Keratinocyte (primary cell): ENCODE measurements around the gene CHST15. TPM values are rescaled to one million over a fixed set of nuclear protein-coding genes. Genes with fewer than 3 reads are reported as not detected.

Source experiments
- DNase-seq: peaks from one replicate; pipeline ENCODE4 v3.0.0-alpha.2; 2011; ENCODE audit warnings: low read depth, missing footprints, low spot score
- FAIRE-seq: peaks from 2 replicates; lab custom pipeline; 2011; peaks lifted over from hg19 to GRCh38; lab: Jason Lieb, UNC
- H2AFZ ChIP-seq: 2 replicates; pipeline ENCODE4 v1.6.0; 2012; ENCODE audit warnings: low read length, control low read depth, inconsistent platforms; ENCODE audit not compliant: control insufficient read depth
- H3K27ac ChIP-seq: 2 replicates; pipeline ENCODE4 v1.5.1; 2011; ENCODE audit warnings: low read length; ENCODE audit not compliant: control insufficient read depth, insufficient read depth
- H3K27me3 ChIP-seq: 3 replicates; pipeline ENCODE4 v1.6.0; 2011; ENCODE audit warnings: low read length; ENCODE audit not compliant: control insufficient read depth, insufficient read depth; ENCODE audit errors: extremely low read depth
- H3K36me3 ChIP-seq, 2 experiments: 2 replicates in 1 of 2; 3 replicates in 1 of 2; pipeline ENCODE4 v1.5.1; 2011; ENCODE audit warnings: low read length in 2 of 2, mild to moderate bottlenecking in 1 of 2; ENCODE audit not compliant: control insufficient read depth in 2 of 2, insufficient read depth in 2 of 2; ENCODE audit errors: extremely low read depth in 1 of 2
- H3K4me1 ChIP-seq: 3 replicates; pipeline ENCODE4 v1.5.1; 2011; ENCODE audit warnings: low read length; ENCODE audit not compliant: control insufficient read depth, insufficient read depth; ENCODE audit errors: extremely low read depth
- H3K4me2 ChIP-seq: 3 replicates; pipeline ENCODE4 v1.6.0; 2011; ENCODE audit warnings: low read depth, low read length; ENCODE audit not compliant: control insufficient read depth, insufficient read depth; ENCODE audit errors: extremely low read depth
- H3K4me3 ChIP-seq, 3 experiments: fragments of 200-600 bp in 1 of 3; sonication (generic) in 1 of 3; 2 replicates in 2 of 3; 3 replicates in 1 of 3; pipeline ENCODE4 v1.5.1; 2011 to 2016; ENCODE audit warnings: low read length in 3 of 3, mild to moderate bottlenecking in 3 of 3, control low read depth in 2 of 3, inconsistent platforms in 1 of 3, low read depth in 1 of 3, mixed read lengths in 1 of 3, mixed run types in 1 of 3, moderate library complexity in 1 of 3; ENCODE audit not compliant: control insufficient read depth in 2 of 3, insufficient read depth in 2 of 3; ENCODE audit errors: extremely low read depth in 1 of 3
- H3K79me2 ChIP-seq: 2 replicates; pipeline ENCODE4 v1.6.0; 2012; ENCODE audit warnings: low read length; ENCODE audit not compliant: control insufficient read depth, insufficient read depth
- H3K9ac ChIP-seq: 3 replicates; pipeline ENCODE4 v1.6.0; 2011; ENCODE audit warnings: low read length; ENCODE audit not compliant: control insufficient read depth, insufficient read depth; ENCODE audit errors: extremely low read depth
- H3K9me1 ChIP-seq: 3 replicates; pipeline ENCODE4 v1.6.0; 2011; ENCODE audit warnings: low read length; ENCODE audit not compliant: control insufficient read depth, insufficient read depth; ENCODE audit errors: extremely low read depth
- H3K9me3 ChIP-seq: 2 replicates; pipeline ENCODE4 v1.5.1; 2012; ENCODE audit warnings: low read depth, low read length; ENCODE audit not compliant: control insufficient read depth
- H4K20me1 ChIP-seq: 3 replicates; pipeline ENCODE4 v1.6.0; 2011; ENCODE audit warnings: low read length; ENCODE audit not compliant: control insufficient read depth, insufficient read depth; ENCODE audit errors: extremely low read depth
- CTCF ChIP-seq, 3 experiments: IDR thresholded peaks in 1 of 3; conservative IDR thresholded peaks in 1 of 3; optimal IDR thresholded peaks in 1 of 3; 2 replicates in 2 of 3; 3 replicates in 1 of 3; pipeline versions ENCODE3 to v1.5.1; 2011; ENCODE audit warnings: low read length in 3 of 3, mild to moderate bottlenecking in 3 of 3, moderate library complexity in 2 of 3, control low read depth in 1 of 3, inconsistent platforms in 1 of 3; ENCODE audit not compliant: insufficient read depth in 2 of 3; ENCODE audit errors: extremely low read depth in 1 of 3
- EZH2 ChIP-seq: IDR thresholded peaks from one replicate; pipeline ENCODE4 v1.6.1; 2012; ENCODE audit warnings: inconsistent platforms, mild to moderate bottlenecking, low read length, moderate library complexity
- dilution Hi-C: fragments of 300-500 bp; cut with MboI; formaldehyde crosslinking; loops from one replicate; pipeline ENCODE4 v1.7.0; 2020; ENCODE audit warnings: low sequenced_read_pairs; ENCODE audit not compliant: extremely low pct_ligation_motif_present
- polyA plus RNA-seq, 5 experiments: library from polyadenylated mRNA; depleted of rRNA in 3 of 5; stranded (reverse) in 3 of 5; stranded (forward) in 1 of 5; unstranded in 1 of 5; fragments of >200 nt; gene quantifications; 1 replicate in 1 of 5; 2 replicates in 3 of 5; 3 replicates in 1 of 5; pipeline versions ENCODE4 v1.2.1 to v1.2.3, GENCODE V29; 2011 to 2012; ENCODE audit warnings: missing spikeins in 2 of 5, low read depth in 1 of 5, low replicate concordance in 1 of 5

CHST15 gene
- polyA plus RNA-seq, 1 donor (not counting 4 experiments of a cell fraction or from before 2014, with no cell fraction given): 24.5 TPM

- no peak overlapping the region for H3K4me2 ChIP-seq
- dilution Hi-C loops: no loop called here
- FAIRE-seq: no peak
- no peak overlapping the region for H2AFZ ChIP-seq
- DNase-seq: no peak
- H3K27ac ChIP-seq: no peak overlapping the region
- TF ChIP-seq CTCF (optimal IDR thresholded peaks at IDR 0.05 in 1 of 3, IDR thresholded peaks at IDR 0.05 in 1 of 3, conservative IDR thresholded peaks at IDR 0.05 in 1 of 3; ENCODE audit: extremely low read depth in 1 of 3, insufficient read depth in 2 of 3, low read length in 3 of 3) (no peak), EZH2 (no peak)
- no peaks in the 10 kb centered on the region for H3K27me3 ChIP-seq
- H4K20me1 ChIP-seq: no peaks in the 10 kb centered on the region
- no peak overlapping the region for H3K4me3 ChIP-seq
- H3K9ac ChIP-seq: no peak overlapping the region
- no peaks in the 10 kb centered on the region for H3K9me3 ChIP-seq
- no peaks in the 10 kb centered on the region for H3K79me2 ChIP-seq
- H3K4me1 ChIP-seq: no peaks in the 10 kb centered on the region
- no peaks in the 10 kb centered on the region for H3K36me3 ChIP-seq
- no peaks in the 10 kb centered on the region for H3K9me1 ChIP-seq
Measured at GRCh38 chr10:124138195-124138882, 44.9 kb upstream of the CHST15 start.

GRCh38 chr10:124134251-124134893, 41.0 kb upstream of the CHST15 start:
- TF ChIP-seq CTCF (optimal IDR thresholded peaks at IDR 0.05 in 1 of 3, IDR thresholded peaks at IDR 0.05 in 1 of 3, conservative IDR thresholded peaks at IDR 0.05 in 1 of 3; ENCODE audit: extremely low read depth in 1 of 3, insufficient read depth in 2 of 3, low read length in 3 of 3) (no peak), EZH2 (no peak)
- H3K79me2 ChIP-seq: no peaks in the 10 kb centered on the region
- no peak overlapping the region for H3K27ac ChIP-seq
- FAIRE-seq (no peak), DNase-seq (no peak)
- no peak overlapping the region for H3K4me2 ChIP-seq
- dilution Hi-C loops: no loop called here
- no peak overlapping the region for H3K4me3 ChIP-seq
- peaks cover 4% of the 10 kb centered on the region for H3K27me3 ChIP-seq
- H3K36me3 ChIP-seq: no peaks in the 10 kb centered on the region
- no peaks in the 10 kb centered on the region for H3K9me1 ChIP-seq
- no peak overlapping the region for H2AFZ ChIP-seq
- no peaks in the 10 kb centered on the region for H4K20me1 ChIP-seq
- no peak overlapping the region for H3K9ac ChIP-seq
- H3K9me3 ChIP-seq: no peaks in the 10 kb centered on the region
- no peaks in the 10 kb centered on the region for H3K4me1 ChIP-seq
